GM23338 (cell line): ENCODE results near the gene DDX53.

ENCODE experiments used
- CREB1 ChIP-seq: fragments of 250-450 bp; sonication (Bioruptor Pico); IDR thresholded peaks from 2 replicates; pipeline ENCODE4 v1.5.0; 2020; ENCODE audit warnings: low read depth, mild to moderate bottlenecking, moderate library complexity
- EZH2 ChIP-seq: fragments of 200-600 bp; sonication (generic); IDR thresholded peaks from one replicate; pipeline ENCODE4 v1.8.0; 2017; ENCODE audit warnings: antibody characterized with exemption, mild to moderate bottlenecking, low read depth; ENCODE audit not compliant: unreplicated experiment
- EZH2phosphoT487 ChIP-seq: fragments of 200-600 bp; sonication (generic); IDR thresholded peaks from one replicate; pipeline ENCODE4 v1.8.1; 2018; ENCODE audit warnings: antibody characterized with exemption; ENCODE audit not compliant: unreplicated experiment
- POLR2AphosphoS5 ChIP-seq: IDR thresholded peaks from 2 replicates; pipeline ENCODE4 v1.6.1; 2016; ENCODE audit warnings: antibody characterized with exemption, low read depth
- STAT1 ChIP-seq: IDR thresholded peaks from one replicate; pipeline ENCODE4 v1.6.1; 2016; ENCODE audit warnings: antibody characterized with exemption; ENCODE audit not compliant: unreplicated experiment
- ZNF331 ChIP-seq: fragments of 250-450 bp; sonication (Bioruptor Pico); IDR thresholded peaks from 2 replicates; pipeline ENCODE4 v1.5.0; 2020; ENCODE audit warnings: low read depth, mild to moderate bottlenecking, moderate library complexity
- TF ChIP-seq, protein P1 (sequence below), 2 experiments: fragments of 200-600 bp in 1 of 2; sonication (generic) in 1 of 2; conservative IDR thresholded peaks; 2 replicates each; pipeline versions ENCODE4 v1.5.1 to v1.6.1; 2016 to 2017; ENCODE audit warnings: antibody characterized with exemption in 2 of 2, low read depth in 2 of 2, mild to moderate bottlenecking in 2 of 2, moderate library complexity in 1 of 2
- TF ChIP-seq, protein P2 (sequence below): IDR thresholded peaks from one replicate; pipeline ENCODE4 v1.6.1; 2018; ENCODE audit warnings: antibody characterized with exemption; ENCODE audit not compliant: unreplicated experiment

DNA sequence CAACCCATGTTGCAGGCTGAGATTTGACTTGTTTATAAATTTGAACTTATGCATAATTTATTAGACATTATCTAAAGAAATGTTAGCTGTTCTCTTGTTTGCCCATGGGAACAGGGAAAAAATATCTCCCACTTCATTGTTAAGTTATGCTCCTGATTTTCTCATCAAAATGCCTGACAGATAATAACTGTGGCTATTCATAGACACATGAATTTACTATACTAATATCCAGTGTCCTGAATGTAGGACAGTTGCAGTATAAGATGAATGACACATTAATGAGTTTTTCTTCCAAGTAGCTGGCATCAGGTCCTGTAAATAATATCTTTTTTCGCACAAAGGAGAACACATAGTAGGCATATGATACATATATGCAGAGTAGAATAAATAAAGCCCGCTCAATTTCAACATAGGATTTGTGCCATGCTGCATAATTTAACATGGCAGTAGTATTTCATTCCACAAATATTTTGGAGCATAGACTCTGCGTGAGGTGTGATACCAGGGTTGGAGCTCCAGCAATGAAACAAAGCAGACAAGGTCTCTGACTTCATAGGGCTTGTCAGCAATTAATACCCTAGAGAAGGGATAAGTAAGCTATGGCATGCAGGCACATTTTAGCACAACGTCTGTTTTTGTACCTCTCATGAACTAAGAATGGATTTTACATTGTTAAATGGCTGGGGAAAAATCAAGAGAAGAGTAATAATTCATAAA, 40.4 kb upstream of the DDX53 start:
- TF ChIP-seq ZNF331 (CRISPR knock-in tag): no peak
- TF ChIP-seq, protein P1, sequence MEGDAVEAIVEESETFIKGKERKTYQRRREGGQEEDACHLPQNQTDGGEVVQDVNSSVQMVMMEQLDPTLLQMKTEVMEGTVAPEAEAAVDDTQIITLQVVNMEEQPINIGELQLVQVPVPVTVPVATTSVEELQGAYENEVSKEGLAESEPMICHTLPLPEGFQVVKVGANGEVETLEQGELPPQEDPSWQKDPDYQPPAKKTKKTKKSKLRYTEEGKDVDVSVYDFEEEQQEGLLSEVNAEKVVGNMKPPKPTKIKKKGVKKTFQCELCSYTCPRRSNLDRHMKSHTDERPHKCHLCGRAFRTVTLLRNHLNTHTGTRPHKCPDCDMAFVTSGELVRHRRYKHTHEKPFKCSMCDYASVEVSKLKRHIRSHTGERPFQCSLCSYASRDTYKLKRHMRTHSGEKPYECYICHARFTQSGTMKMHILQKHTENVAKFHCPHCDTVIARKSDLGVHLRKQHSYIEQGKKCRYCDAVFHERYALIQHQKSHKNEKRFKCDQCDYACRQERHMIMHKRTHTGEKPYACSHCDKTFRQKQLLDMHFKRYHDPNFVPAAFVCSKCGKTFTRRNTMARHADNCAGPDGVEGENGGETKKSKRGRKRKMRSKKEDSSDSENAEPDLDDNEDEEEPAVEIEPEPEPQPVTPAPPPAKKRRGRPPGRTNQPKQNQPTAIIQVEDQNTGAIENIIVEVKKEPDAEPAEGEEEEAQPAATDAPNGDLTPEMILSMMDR (conservative IDR thresholded peaks at IDR 0.05; ENCODE audit: low read depth in 2 of 2): no peak
- no peak for TF ChIP-seq EZH2
- no peak for TF ChIP-seq EZH2phosphoT487
- TF ChIP-seq POLR2AphosphoS5: no peak
- TF ChIP-seq, protein P2, sequence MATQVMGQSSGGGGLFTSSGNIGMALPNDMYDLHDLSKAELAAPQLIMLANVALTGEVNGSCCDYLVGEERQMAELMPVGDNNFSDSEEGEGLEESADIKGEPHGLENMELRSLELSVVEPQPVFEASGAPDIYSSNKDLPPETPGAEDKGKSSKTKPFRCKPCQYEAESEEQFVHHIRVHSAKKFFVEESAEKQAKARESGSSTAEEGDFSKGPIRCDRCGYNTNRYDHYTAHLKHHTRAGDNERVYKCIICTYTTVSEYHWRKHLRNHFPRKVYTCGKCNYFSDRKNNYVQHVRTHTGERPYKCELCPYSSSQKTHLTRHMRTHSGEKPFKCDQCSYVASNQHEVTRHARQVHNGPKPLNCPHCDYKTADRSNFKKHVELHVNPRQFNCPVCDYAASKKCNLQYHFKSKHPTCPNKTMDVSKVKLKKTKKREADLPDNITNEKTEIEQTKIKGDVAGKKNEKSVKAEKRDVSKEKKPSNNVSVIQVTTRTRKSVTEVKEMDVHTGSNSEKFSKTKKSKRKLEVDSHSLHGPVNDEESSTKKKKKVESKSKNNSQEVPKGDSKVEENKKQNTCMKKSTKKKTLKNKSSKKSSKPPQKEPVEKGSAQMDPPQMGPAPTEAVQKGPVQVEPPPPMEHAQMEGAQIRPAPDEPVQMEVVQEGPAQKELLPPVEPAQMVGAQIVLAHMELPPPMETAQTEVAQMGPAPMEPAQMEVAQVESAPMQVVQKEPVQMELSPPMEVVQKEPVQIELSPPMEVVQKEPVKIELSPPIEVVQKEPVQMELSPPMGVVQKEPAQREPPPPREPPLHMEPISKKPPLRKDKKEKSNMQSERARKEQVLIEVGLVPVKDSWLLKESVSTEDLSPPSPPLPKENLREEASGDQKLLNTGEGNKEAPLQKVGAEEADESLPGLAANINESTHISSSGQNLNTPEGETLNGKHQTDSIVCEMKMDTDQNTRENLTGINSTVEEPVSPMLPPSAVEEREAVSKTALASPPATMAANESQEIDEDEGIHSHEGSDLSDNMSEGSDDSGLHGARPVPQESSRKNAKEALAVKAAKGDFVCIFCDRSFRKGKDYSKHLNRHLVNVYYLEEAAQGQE: no peak
- no peak for TF ChIP-seq STAT1
- no peak for TF ChIP-seq CREB1
